NCI-H446 (cell line): ENCODE data around the gene HSPBP1.

Experiments
- DNase-seq, 2 experiments: peaks; one replicate each; lab custom pipeline; 2025; lab: John Stamatoyannopoulos, UW

HSPBP1 gene

GRCh38 chr19:55305491-55305890 is 25.6 kb upstream of the HSPBP1 start:
- DNase-seq: peak in 1 of 2 experiments; percentile 17

DNA sequence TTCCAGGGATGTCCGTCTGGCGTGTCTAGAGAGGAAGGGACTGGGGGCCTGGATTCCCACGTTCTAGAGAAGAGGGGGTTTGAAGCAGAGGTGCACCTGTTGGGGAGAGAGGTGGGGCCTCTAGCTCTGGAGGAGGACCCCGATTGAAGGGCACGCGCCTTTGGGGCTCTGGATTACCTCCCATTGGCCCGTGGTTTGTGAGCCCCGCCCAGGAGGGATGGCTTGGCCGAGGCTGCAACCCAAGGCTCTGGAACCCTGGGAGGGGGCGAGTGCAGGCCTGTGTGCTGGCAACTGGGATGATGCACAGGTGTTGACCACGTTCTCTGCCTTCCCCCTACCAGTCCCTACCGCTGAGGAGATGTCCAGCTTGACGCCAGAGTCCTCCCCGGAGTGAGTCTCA is 25.1 kb upstream of the HSPBP1 start:
- DNase-seq: no peak

DNA sequence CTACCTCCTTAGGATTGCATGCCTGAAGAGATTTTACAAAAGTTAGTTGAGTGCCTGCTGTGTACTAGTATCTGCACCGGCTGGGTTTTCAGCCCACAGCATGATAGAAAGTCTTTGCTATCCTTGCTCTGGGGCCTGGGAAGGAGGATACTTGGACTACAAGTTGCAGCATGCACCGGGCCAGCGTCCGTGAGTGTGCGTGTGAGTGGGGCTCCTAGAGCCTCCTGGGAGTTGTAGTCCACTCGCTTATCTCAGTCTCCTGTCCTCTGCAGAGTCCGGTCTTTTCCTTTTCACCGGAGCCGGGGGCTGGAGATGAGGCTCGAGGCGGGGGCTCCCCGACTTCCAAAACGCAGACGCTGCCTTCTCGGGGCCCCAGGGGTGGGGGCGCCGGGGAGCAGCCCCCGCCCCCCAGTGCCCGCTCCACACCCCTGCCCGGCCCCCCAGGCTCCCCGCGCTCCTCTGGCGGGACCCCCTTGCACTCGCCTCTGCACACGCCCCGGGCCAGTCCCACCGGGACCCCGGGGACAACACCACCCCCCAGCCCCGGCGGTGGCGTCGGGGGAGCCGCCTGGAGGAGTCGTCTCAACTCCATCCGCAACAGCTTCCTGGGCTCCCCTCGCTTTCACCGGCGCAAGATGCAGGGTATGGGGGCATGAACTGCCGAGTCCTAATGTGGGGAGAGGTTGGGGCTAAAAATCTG is 24.5 kb upstream of the HSPBP1 start:
- DNase-seq: no peak

- DNase-seq: no peak
These were observed 23.6 kb upstream of the HSPBP1 start for GRCh38 chr19:55303477-55303876.

- no peak for DNase-seq
These were observed 22.4 kb upstream of the HSPBP1 start for GRCh38 chr19:55302318-55302703.

GRCh38 chr19:55301459-55302317 is 21.8 kb upstream of the HSPBP1 start:
- DNase-seq: no peak

DNA sequence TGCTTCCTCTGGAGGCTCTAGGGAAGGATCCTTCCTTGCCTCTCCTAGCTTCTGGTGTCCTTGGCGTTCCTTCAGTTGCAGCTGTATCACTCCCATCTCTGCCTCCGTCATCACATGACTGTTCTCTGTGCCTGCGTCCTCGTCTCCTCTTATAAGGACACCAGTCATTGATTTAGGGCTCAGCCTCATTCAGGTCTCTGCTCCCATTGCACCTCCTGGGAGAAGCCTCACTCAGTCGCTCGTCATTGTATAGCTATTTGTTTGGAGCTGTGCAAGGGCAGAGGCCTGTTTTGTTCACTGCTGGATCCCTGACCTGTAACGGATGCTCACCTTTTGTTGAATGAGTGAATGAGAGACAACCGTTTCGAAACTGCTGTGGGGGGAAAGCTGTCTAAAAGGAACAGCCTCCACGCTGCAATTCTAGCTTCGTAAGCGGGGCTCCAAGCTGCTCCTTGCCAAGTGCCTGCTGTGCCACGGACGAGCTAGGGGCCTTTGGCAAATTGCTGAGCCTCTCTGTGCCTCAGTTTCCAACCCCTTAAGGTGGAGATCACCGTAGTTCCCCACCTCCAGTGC is 21.1 kb upstream of the HSPBP1 start:
- DNase-seq: no peak

GRCh38 chr19:55299991-55300390 is 20.1 kb upstream of the HSPBP1 start:
- DNase-seq: no peak

GRCh38 chr19:55297267-55297666 is 17.4 kb upstream of the HSPBP1 start:
- DNase-seq: no peak

DNA sequence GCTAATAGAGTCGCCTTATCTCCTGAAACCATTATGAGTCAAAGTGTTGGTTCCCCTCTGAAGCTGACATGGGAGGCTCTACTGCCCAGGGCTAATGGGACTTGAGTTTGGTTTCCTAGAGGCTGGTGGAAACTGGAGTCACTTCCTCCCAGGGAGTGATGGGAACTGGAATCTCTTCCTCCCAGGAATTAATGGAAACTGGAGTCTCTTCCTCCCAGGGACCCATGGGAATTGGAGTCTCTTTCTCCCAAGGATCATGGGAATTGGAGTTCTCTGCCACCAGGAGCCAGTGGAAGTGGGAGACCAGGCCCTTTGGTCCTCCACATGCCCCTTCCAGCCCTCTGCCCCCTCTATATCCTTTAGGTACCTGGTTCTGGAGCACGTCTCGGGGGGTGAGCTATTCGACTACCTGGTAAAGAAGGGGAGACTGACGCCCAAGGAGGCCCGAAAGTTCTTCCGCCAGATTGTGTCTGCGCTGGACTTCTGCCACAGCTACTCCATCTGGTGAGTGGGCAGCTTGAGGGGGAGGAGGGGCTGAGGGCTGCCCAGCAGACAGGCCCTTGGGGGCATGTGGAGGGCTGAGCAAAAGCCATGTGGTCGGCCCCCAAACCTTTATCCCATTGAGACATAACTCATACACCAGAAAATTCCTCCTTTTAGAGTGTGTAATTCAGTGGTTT is 9.3 kb upstream of the HSPBP1 start:
- DNase-seq: peak in 1 of 2 experiments; percentile 22

- no peak for DNase-seq
These were observed 7.6 kb upstream of the HSPBP1 start for GRCh38 chr19:55287361-55288079.

DNA sequence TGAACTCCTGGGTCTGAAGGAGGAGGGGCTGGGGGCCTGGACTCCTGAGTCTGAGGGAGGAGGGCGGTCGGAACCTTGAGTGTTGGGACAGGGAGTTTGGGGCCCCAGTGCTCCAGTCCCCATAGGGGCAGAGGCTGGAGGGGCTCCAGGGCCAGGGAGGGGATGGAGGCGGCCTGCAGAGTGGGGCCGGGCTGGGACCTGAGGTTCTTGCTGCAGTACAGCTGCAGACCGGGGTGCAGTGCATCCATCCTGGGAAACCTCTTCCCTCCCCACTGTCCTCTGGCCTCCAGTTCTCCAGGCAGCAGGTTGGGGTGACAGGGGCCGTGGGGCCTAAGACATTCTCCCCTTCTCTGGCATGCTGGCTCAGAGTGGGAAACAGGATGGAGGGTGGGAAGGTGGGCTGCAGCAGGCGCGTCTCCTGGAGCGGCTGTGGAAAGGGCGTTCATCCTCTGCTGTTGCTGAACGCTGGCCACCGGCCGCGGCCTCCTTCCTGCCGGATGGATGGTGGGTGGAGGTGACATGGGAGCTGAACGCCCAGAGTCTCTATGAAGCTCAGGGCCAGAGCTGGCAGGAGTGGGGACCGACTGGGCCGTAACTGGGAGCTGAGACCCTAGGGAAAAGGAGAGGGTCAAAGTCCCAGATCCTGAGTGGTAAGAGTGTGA is 5.5 kb upstream of the HSPBP1 start:
- DNase-seq: no peak

DNA sequence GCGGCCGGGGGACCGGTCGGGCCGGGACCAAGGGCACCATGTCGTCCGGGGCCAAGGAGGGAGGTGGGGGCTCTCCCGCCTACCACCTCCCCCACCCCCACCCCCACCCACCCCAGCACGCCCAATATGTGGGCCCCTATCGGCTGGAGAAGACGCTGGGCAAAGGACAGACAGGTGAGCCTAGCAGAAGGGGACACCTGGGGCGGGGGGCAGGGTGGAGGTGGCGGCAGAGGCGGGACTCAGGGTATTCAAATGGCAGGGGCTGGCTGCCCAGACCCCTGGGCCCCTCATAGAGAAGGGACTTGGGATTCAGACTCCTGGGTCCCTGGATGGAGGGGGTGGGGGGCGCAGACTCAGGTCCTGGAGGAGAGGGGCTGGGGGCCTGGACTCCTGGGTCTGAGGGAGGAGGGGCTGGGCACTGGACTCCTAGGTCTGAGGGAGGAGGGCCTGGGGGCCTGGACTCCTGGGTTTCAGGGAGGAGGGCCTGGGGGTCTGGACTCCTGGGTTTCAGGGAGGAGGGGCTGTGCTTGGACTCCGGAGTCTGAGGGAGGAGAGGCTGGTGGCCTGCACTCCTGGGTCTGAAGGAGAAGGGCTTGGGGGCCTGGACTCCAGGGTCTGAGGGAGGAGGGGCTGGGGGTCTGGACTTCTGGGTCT is 4.6 kb upstream of the HSPBP1 start:
- no peak for DNase-seq

- peak; percentile 37 to 80 for DNase-seq
These were observed 3.9 kb upstream of the HSPBP1 start, which contains the start of gene BRSK1 for GRCh38 chr19:55283548-55284377. BRSK1 (plus strand) TSS chr19:55283997; CDS start chr19:55284443, 446 bp downstream.

- no peak for DNase-seq
These were observed 570 bp downstream of the HSPBP1 start for GRCh38 chr19:55279340-55279739.

DNA sequence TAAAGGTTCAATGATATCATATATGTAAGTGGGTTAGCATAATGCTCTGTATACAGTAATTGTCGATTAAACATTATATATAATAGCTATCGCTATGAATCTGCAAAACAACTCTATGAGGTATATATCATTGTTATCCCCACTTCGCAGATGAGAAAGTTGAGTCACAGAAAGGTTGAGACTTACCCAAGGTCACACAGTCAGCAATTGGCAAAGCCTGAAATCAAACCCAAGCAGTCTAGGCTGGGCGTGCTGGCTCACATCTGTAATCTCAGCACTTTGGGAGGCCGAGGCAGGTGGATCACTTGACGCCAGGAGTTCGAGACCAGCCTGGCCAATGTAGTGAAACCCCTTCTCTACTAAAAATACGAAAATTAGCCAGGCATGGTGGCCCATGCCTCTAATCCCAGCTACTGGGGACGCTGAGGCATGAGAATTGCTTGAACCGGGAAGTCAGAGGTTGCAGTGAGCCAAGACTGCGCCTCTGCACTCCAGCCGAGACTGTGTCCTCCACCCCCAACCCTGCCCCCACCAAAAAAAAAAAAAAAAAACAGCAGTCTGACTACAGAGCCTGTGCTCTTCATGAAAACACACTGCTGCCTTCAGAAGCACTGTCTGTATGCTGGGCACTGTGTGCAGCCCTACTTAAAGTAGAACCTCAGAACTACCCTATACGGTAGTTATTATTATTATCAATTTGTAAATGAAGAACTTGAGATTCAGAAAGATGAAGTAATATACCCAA is 1.3 kb downstream of the HSPBP1 start:
- no peak for DNase-seq

GRCh38 chr19:55277494-55277893 is 2.4 kb downstream of the HSPBP1 start:
- DNase-seq: no peak

GRCh38 chr19:55276720-55277430 is 3.0 kb downstream of the HSPBP1 start:
- no peak for DNase-seq
